Activated CD8-positive, alpha-beta memory T cell treated with anti-CD3 and anti-CD28 coated beads, Interleukin-2, amount 10 ng/mL, durations not matched to agents 7 days and 5 days (primary cell): Measurements from ENCODE around the gene PRR13. TPM values are rescaled to one million over a fixed set of nuclear protein-coding genes. Genes with fewer than 3 reads are reported as not detected.
"Not testable (repeated sequence)": the region's sequence is repeated elsewhere in the genome, so short reads cannot be mapped to it uniquely, and the experiment has no call there.

Source experiments
- ATAC-seq: fragments of 150-1000 bp; cut with Tn5 transposase; one replicate; pipeline ENCODE4 v1.10.0; 2021; ENCODE audit warnings: moderate library complexity
- CTCF ChIA-PET: fragments of 350-600 bp; sonication (Branson Sonifier 250); formaldehyde crosslinking; loops from one replicate; lab custom pipeline; 2021; ENCODE audit warnings: antibody characterized with exemption; lab: Charles Lee
- DNase-seq: peaks from one replicate; pipeline ENCODE4 v3.0.0-alpha.2; 2020
- H3K27ac Mint-ChIP-seq: one replicate; pipeline ENCODE4 v1.8.0; 2021; ENCODE audit warnings: mild to moderate bottlenecking, mixed read lengths
- H3K27me3 Mint-ChIP-seq: one replicate; pipeline ENCODE4 v1.8.0; 2021; ENCODE audit warnings: mixed read lengths
- H3K36me3 Mint-ChIP-seq: one replicate; pipeline ENCODE4 v1.8.0; 2021; ENCODE audit warnings: mild to moderate bottlenecking, mixed read lengths
- H3K4me1 Mint-ChIP-seq: one replicate; pipeline ENCODE4 v1.8.0; 2021; ENCODE audit warnings: mixed read lengths
- H3K4me3 Mint-ChIP-seq: one replicate; pipeline ENCODE4 v1.8.0; 2021; ENCODE audit warnings: mild to moderate bottlenecking, moderate library complexity, mixed read lengths
- H3K9me3 Mint-ChIP-seq: one replicate; pipeline ENCODE4 v1.8.0; 2022; ENCODE audit warnings: low read depth, mixed read lengths
- total RNA-seq, 2 experiments: library from RNA; stranded (reverse); gene quantifications; one replicate each; pipeline ENCODE4 v1.2.3, GENCODE V29; 2021

The PRR13 gene
- total RNA-seq, 2 experiments from 2014 or later: 235 to 244 TPM

DNA sequence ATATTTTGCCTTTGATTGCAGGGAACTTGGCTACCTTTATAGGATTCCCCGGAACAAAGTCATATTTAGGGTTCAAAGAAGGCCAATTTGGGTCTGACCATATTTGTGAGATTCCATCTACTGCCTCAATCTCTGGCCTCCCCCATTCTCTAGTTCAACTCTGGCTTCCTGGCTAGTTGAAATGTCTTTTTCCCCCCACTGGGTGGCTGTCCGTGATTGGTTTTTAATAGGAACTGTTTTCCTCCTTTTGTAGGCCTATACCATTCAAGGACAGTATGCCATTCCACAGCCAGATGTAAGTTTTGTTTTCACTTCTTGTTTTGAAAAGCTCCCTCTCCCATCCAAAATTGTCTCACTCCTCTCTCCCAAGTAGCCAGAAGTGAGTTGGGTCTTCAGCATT lies 24.1 kb downstream of the PRR13 start:
- Mint-ChIP-seq H3K4me1 (peaks cover 33% of the 10 kb centered on the region), H3K9me3 (no peaks in the 10 kb centered on the region), H3K27ac (no peak overlapping the region), H3K36me3 (peaks cover 79% of the 10 kb centered on the region), H3K4me3 (no peak overlapping the region), H3K27me3 (no peaks in the 10 kb centered on the region)
- CTCF ChIA-PET: no interaction called here
- DNase-seq (no peak), ATAC-seq (no peak)

DNA sequence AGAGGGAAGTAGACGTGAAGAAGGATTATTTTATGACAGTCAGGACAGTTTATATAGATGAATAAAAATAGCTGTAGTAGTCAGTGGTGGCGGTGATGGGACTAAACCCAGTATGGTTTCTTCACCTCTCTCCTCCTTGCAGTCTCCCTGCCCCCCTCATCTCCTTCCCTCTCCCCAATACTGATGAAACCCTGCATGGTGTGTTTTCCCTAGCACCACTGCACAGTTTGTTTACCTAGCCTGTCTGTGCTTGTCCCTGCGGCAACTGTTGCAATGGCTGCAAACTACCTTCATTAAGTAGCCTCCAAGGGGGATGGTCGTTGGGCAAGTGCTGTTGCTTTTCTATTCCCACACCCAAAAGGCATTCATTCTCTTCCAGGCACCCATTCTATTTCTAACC lies 25.1 kb downstream of the PRR13 start:
- Mint-ChIP-seq H3K4me1 (peaks cover 31% of the 10 kb centered on the region), H3K9me3 (no peaks in the 10 kb centered on the region), H3K27me3 (no peaks in the 10 kb centered on the region), H3K27ac (no peak overlapping the region), H3K4me3 (no peak overlapping the region), H3K36me3 (peaks cover 78% of the 10 kb centered on the region)
- DNase-seq (no peak), ATAC-seq (no peak)
- CTCF ChIA-PET: interaction anchor here (0.6 kb wide), 1 partner anchor 272 kb away, joined by 3 read pairs; no protein-coding TSS in a partner anchor

DNA sequence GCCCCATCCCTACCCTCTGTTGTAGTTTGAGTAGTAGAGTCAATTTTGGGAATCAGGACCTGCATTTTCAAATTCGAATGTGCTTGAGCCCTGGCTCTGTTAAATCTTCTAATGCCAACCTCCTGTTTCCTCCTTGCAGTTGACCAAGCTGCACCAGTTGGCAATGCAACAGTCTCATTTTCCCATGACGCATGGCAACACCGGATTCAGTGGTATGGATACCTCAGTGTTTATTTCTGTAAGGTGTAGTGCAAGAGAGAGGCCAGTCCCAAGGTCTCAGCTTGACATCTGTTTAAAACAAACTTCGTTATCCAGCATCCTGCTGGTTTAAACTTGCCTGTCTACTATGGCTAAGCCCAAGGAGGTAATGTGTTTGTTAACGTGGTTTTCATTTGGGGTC lies 25.5 kb downstream of the PRR13 start:
- Mint-ChIP-seq H3K4me3 (no peak overlapping the region), H3K27ac (no peak overlapping the region), H3K9me3 (no peaks in the 10 kb centered on the region), H3K4me1 (peaks cover 36% of the 10 kb centered on the region), H3K27me3 (no peaks in the 10 kb centered on the region), H3K36me3 (peaks cover 79% of the 10 kb centered on the region)
- CTCF ChIA-PET: no interaction called here
- DNase-seq: no peak
- no peak for ATAC-seq

GRCh38 chr12:53467880-53468279 lies 26.3 kb downstream of the PRR13 start:
- no peak overlapping the region for H3K4me3 Mint-ChIP-seq
- no peaks in the 10 kb centered on the region for H3K27me3 Mint-ChIP-seq
- DNase-seq (no peak), ATAC-seq (no peak)
- CTCF ChIA-PET: interaction anchor here (1.4 kb wide), 1 partner anchor 41 kb away, joined by 3 read pairs; no protein-coding TSS in a partner anchor
- peaks cover 77% of the 10 kb centered on the region for H3K36me3 Mint-ChIP-seq
- H3K27ac Mint-ChIP-seq: no peak overlapping the region
- no peaks in the 10 kb centered on the region for H3K9me3 Mint-ChIP-seq
- H3K4me1 Mint-ChIP-seq: peaks cover 38% of the 10 kb centered on the region

DNA sequence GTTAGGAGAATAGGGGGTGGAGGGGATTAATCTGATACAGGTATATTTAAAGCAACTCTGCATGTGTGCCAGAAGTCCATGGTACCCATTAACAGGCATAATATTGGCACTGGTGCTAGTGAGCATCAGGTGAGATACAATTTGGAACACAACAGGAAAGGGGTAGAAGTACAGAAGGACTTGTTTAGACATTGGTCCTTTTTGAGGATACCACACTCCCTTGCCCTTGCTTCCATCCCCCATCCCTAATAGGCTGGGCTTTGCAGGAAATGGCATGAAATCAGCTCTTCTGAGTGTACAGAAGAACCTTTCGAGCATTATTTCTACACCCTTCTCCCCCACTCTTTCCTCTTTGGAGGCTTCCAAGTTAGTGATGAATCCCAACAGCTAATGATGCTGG lies 26.7 kb downstream of the PRR13 start:
- DNase-seq: no peak
- Mint-ChIP-seq H3K4me1 (peaks cover 38% of the 10 kb centered on the region), H3K4me3 (no peak overlapping the region), H3K27me3 (no peaks in the 10 kb centered on the region), H3K27ac (peak overlapping the region; percentile 43), H3K9me3 (no peaks in the 10 kb centered on the region), H3K36me3 (peaks cover 73% of the 10 kb centered on the region)
- no peak for ATAC-seq
- CTCF ChIA-PET: interaction anchor here (1.2 to 1.4 kb wide), 2 partner anchors 10 to 40 kb away, joined by 3 to 4 read pairs; no protein-coding TSS in a partner anchor

DNA sequence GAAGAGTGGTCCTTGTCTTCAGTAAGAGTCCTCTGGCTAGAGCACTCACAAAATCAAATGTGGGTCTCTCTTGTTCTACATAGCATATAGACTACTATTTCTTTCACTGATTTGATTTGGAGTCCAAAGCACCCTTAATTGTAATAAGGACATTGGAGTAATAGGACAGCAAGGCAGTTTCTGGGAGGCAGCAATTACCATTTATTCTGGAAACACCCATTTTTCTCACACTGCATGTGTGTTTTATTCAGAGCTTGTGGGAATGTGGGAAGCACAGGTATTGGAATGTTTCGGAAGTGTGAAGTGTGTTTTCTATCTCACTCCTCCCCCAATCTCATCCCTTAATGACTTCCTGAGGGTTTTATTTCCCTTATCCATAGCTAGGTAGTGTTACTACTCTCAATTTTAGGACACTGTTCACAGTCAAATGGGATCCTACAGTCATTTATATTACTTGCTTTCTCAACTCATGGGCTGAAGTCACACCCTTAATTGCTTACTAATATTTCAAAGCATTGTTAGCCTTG lies 30.6 kb downstream of the PRR13 start:
- peaks cover 73% of the 10 kb centered on the region for H3K36me3 Mint-ChIP-seq
- CTCF ChIA-PET: interaction anchor here (1.1 to 1.7 kb wide), 4 partner anchors 10 to 147 kb away, joined by 3 to 6 read pairs (median 4); no protein-coding TSS in a partner anchor
- no peak for DNase-seq
- H3K9me3 Mint-ChIP-seq: no peaks in the 10 kb centered on the region
- no peaks in the 10 kb centered on the region for H3K27me3 Mint-ChIP-seq
- no peak overlapping the region for H3K27ac Mint-ChIP-seq
- peaks cover 47% of the 10 kb centered on the region for H3K4me1 Mint-ChIP-seq
- H3K4me3 Mint-ChIP-seq: no peak overlapping the region
- ATAC-seq: no peak

DNA sequence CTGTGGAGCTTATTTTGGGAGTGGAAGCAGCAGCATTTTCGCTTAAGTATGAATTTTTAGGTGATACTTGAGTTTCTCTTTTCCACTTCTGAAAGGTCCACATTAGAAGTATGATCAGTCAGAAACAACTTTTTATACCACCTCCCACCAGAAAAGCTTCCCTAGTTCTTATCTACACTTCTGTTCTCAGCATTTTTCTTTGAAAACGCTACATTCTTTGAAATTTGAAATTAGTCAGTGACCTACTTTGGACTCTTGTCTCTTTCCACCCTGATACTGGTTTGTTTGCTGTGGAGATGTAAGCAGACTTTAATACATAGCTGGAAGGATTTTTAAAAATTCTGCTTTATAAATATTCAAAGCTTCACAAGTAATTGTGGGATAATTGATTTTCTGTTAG lies 32.5 kb downstream of the PRR13 start:
- H3K27ac Mint-ChIP-seq: peak overlapping the region; percentile 69
- CTCF ChIA-PET: interaction anchor here (1.5 to 2.0 kb wide), 5 partner anchors 8 to 35 kb away, joined by 3 to 7 read pairs (median 5); no protein-coding TSS in a partner anchor
- H3K27me3 Mint-ChIP-seq: no peaks in the 10 kb centered on the region
- DNase-seq (no peak), ATAC-seq (no peak)
- H3K9me3 Mint-ChIP-seq: no peaks in the 10 kb centered on the region
- no peak overlapping the region for H3K4me3 Mint-ChIP-seq
- peaks cover 46% of the 10 kb centered on the region for H3K4me1 Mint-ChIP-seq
- H3K36me3 Mint-ChIP-seq: peaks cover 68% of the 10 kb centered on the region

- CTCF ChIA-PET: interaction anchor here (1.0 to 4.6 kb wide), 7 partner anchors 20 to 341 kb away, joined by 3 to 20 read pairs (median 5); no protein-coding TSS in a partner anchor
- ATAC-seq (peak; percentile 27), DNase-seq (no peak)
- H3K9me3 Mint-ChIP-seq: no peaks in the 10 kb centered on the region
- peak overlapping the region; percentile 76 for H3K27ac Mint-ChIP-seq
- peaks cover 46% of the 10 kb centered on the region for H3K4me1 Mint-ChIP-seq
- peaks cover 72% of the 10 kb centered on the region for H3K36me3 Mint-ChIP-seq
- H3K27me3 Mint-ChIP-seq: no peaks in the 10 kb centered on the region
- H3K4me3 Mint-ChIP-seq: peak overlapping the region; percentile 29
Measured at GRCh38 chr12:53474819-53475218, 33.3 kb downstream of the PRR13 start.

DNA sequence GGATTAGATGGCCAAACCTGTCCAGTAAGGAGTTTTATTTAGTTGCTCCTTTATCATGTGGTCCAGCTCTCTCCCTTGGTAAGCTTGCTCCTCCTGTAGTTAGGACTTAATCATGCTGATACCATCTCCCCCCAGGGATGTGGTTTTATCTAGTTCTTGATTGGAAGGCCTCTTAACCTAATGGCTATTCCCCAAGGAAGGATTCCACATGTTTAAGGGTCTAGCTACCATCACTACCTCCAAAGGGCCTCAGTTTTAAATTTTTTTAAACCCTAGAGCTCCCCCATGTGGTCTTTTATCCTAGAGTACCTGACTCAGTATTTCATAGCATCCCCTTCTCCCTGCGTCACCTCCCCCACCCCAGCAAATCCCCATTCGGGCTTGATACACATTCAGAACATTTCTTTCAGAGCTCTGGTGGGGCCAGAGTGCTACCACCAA lies 35.3 kb downstream of the PRR13 start:
- ATAC-seq: no peak
- Mint-ChIP-seq H3K9me3 (no peaks in the 10 kb centered on the region), H3K27me3 (no peaks in the 10 kb centered on the region), H3K4me3 (no peak overlapping the region), H3K27ac (no peak overlapping the region), H3K36me3 (peaks cover 67% of the 10 kb centered on the region), H3K4me1 (peaks cover 40% of the 10 kb centered on the region)
- no peak for DNase-seq
- CTCF ChIA-PET: interaction anchor here (0.6 to 4.6 kb wide), 13 partner anchors 9 to 155 kb away, joined by 3 to 20 read pairs (median 5); partner anchors contain the start of genes AAAS and MAP3K12

DNA sequence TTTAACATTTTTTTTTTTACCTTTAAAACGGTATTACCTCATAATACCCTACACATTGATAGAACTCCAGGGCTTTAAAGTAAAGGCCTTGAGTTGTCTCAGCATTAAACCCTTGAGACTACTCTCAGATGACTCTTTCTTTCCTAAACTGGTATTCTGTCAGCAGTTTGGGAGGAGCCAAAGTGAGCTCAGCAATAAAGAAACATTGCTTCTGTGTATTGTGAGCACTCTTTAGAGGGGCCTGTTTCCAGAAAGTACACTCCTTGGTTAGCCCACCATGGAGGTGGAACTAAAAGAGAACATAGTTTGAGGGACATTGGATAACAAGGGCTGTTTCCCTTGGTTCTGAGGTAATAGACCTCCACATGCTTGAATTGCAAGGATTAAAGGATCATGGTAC lies 37.3 kb downstream of the PRR13 start:
- Mint-ChIP-seq H3K36me3 (peaks cover 67% of the 10 kb centered on the region), H3K27me3 (no peaks in the 10 kb centered on the region), H3K4me1 (peaks cover 22% of the 10 kb centered on the region), H3K9me3 (no peaks in the 10 kb centered on the region), H3K27ac (no peak overlapping the region), H3K4me3 (no peak overlapping the region)
- CTCF ChIA-PET: interaction anchor here (0.9 to 4.6 kb wide), 4 partner anchors 10 to 197 kb away, joined by 3 to 20 read pairs (median 4); partner anchors contain the start of genes ATP5MC2 and TARBP2
- DNase-seq: no peak
- no peak for ATAC-seq

- no peak for DNase-seq
- Mint-ChIP-seq H3K27me3 (no peaks in the 10 kb centered on the region), H3K9me3 (no peaks in the 10 kb centered on the region), H3K4me3 (no peak overlapping the region), H3K36me3 (peaks cover 65% of the 10 kb centered on the region), H3K27ac (no peak overlapping the region), H3K4me1 (peaks cover 18% of the 10 kb centered on the region)
- CTCF ChIA-PET: interaction anchor here (0.9 to 4.6 kb wide), 3 partner anchors 22 to 196 kb away, joined by 3 to 20 read pairs (median 5); partner anchors contain the start of genes ATP5MC2 and TARBP2
- no peak for ATAC-seq
Measured at GRCh38 chr12:53479331-53479730, 37.8 kb downstream of the PRR13 start.

- Mint-ChIP-seq H3K27ac (no peak overlapping the region), H3K4me3 (no peak overlapping the region), H3K27me3 (no peaks in the 10 kb centered on the region), H3K4me1 (peaks cover 8% of the 10 kb centered on the region), H3K9me3 (no peaks in the 10 kb centered on the region), H3K36me3 (peaks cover 59% of the 10 kb centered on the region)
- CTCF ChIA-PET: interaction anchor here (0.6 to 2.2 kb wide), 4 partner anchors 8 to 28 kb away, joined by 3 to 9 read pairs (median 6); no protein-coding TSS in a partner anchor
- DNase-seq (no peak), ATAC-seq (no peak)
Measured at GRCh38 chr12:53480491-53481442, 39.2 kb downstream of the PRR13 start.

- not testable (repeated sequence) for DNase-seq, H3K27ac Mint-ChIP-seq, ATAC-seq, H3K27me3 Mint-ChIP-seq, H3K9me3 Mint-ChIP-seq, H3K4me3 Mint-ChIP-seq
- CTCF ChIA-PET: interaction anchor here (0.6 to 2.2 kb wide), 7 partner anchors 8 to 161 kb away, joined by 3 to 9 read pairs (median 5); partner anchors contain the start of gene AAAS
- peaks cover 13% of the 10 kb centered on the region for H3K4me1 Mint-ChIP-seq
- H3K36me3 Mint-ChIP-seq: peaks cover 56% of the 10 kb centered on the region
Measured at GRCh38 chr12:53481458-53481857, 39.9 kb downstream of the PRR13 start.
